Common myeloid progenitor, CD34-positive (primary cell): ENCODE data around the gene RSPH1.

Experiments used
- CTCF ChIA-PET: fragments of 350-600 bp; sonication (Branson Sonifier 250); formaldehyde crosslinking; loops from one replicate; lab custom pipeline; 2021; ENCODE audit warnings: antibody characterized with exemption; lab: Charles Lee
- POLR2A ChIA-PET: fragments of 350-600 bp; sonication (Branson Sonifier 250); formaldehyde crosslinking; loops from one replicate; lab custom pipeline; 2021; ENCODE audit warnings: antibody characterized with exemption; lab: Charles Lee
- DNase-seq, 3 donors: peaks; one replicate each; pipeline versions ENCODE4 v3.0.0 to v3.0.0-alpha.2; 2013
- H3K27ac ChIP-seq, 2 experiments: 1 replicate in 1 of 2; 2 replicates in 1 of 2; pipeline ENCODE4 v1.7.0; 2013; ENCODE audit warnings: inconsistent platforms in 2 of 2, low read length in 2 of 2, mild to moderate bottlenecking in 2 of 2, low read depth in 1 of 2, moderate library complexity in 1 of 2; ENCODE audit not compliant: severe bottlenecking in 2 of 2, insufficient read depth in 1 of 2, poor library complexity in 1 of 2
- H3K27me3 ChIP-seq, 5 experiments: replicated peaks in 2 of 5; 1 replicate in 3 of 5; 2 replicates in 2 of 5; pipeline versions ENCODE4 v1.6.1 to v1.7.0; 2013; ENCODE audit warnings: low read length in 4 of 5, mild to moderate bottlenecking in 2 of 5, moderate library complexity in 2 of 5, inconsistent platforms in 1 of 5; ENCODE audit not compliant: insufficient read depth in 5 of 5, control insufficient read depth in 4 of 5
- H3K36me3 ChIP-seq, 4 experiments: 1 replicate in 2 of 4; 2 replicates in 2 of 4; pipeline versions ENCODE4 v1.6.1 to v1.7.0; 2013; ENCODE audit warnings: low read length in 3 of 4, control low read depth in 1 of 4, mild to moderate bottlenecking in 1 of 4; ENCODE audit not compliant: control insufficient read depth in 4 of 4, insufficient read depth in 4 of 4
- H3K4me1 ChIP-seq, 4 experiments: 1 replicate in 3 of 4; 2 replicates in 1 of 4; pipeline versions ENCODE4 v1.6.1 to v1.7.1; 2013; ENCODE audit warnings: low read length in 3 of 4, mild to moderate bottlenecking in 3 of 4, control low read depth in 1 of 4, inconsistent platforms in 1 of 4, moderate library complexity in 1 of 4; ENCODE audit not compliant: control insufficient read depth in 4 of 4, insufficient read depth in 4 of 4; ENCODE audit errors: control extremely low read depth in 1 of 4
- H3K4me3 ChIP-seq, 7 experiments: 1 replicate in 4 of 7; 2 replicates in 3 of 7; pipeline versions ENCODE4 v1.5.1 to v1.7.0; 2013; ENCODE audit warnings: mild to moderate bottlenecking in 7 of 7, low read length in 6 of 7, moderate library complexity in 6 of 7, inconsistent platforms in 2 of 7, low read depth in 2 of 7, control low read depth in 1 of 7; ENCODE audit not compliant: insufficient read depth in 4 of 7, control insufficient read depth in 1 of 7; ENCODE audit errors: extremely low read depth in 1 of 7
- H3K9me3 ChIP-seq, 5 experiments: 1 replicate in 4 of 5; 2 replicates in 1 of 5; pipeline versions ENCODE4 v1.6.1 to v1.7.1; 2013; ENCODE audit warnings: low read length in 4 of 5, mild to moderate bottlenecking in 2 of 5, inconsistent platforms in 1 of 5, low read depth in 1 of 5, moderate library complexity in 1 of 5; ENCODE audit not compliant: control insufficient read depth in 4 of 5, insufficient read depth in 2 of 5; ENCODE audit errors: control extremely low read depth in 1 of 5
- WGBS: methylation state at CpG from one replicate; pipeline ENCODE4 v1.1.5; 2013; ENCODE audit not compliant: insufficient coverage; 5-methylcytosine and 5-hydroxymethylcytosine counted together

Gene RSPH1

DNA sequence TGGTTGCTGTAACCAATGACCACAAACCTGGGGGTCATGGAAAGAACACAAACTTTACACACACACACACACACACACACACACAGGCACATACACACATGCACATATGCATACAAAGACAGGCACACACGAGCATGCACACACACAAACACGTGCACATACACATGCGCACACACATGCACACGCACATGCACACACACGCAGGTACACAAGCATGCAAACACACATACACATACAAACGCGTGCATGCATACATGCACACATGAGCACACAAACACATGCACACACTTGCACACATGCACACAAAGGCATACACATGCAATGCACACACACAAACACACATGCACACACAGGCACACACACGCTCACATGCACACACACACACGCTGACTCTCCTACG, 48.3 kb downstream of the RSPH1 start:
- Histone ChIP-seq H3K4me1 (peaks cover 0 to 28% (median 14%) of the 10 kb centered on the region in 4 experiments), H3K9me3 (no peaks in the 10 kb centered on the region), H3K27me3 (no peaks in the 10 kb centered on the region), H3K36me3 (no peaks in the 10 kb centered on the region), H3K4me3 (no peak overlapping the region), H3K27ac (no peak overlapping the region)
- CTCF ChIA-PET = no interaction called here
- WGBS = 98% methylated on average over 9 of the region's 10 CpGs
- POLR2A ChIA-PET = no interaction called here
- no peak for DNase-seq

DNA sequence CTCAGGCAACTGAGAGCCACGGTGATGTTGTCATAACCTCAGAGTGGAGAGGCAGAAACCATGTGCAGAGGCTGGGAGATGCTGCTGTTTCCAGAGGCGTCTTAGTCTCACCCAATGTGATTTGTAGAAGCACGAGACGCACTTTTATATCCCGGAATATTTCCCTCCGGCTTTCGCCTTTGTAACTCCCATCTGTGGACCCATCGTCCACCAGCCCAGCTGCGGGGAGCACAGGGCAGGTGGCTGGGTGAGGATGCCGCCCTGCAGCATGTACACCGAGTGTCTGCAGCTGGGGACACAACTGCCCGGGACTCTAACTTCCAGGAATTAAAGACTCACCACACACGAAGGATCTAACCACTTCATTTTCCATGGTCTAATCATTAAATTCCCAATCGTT, 48.8 kb downstream of the RSPH1 start:
- CTCF ChIA-PET = interaction anchor here (2.1 kb wide), 1 partner anchor 110 kb away, joined by 15 read pairs; no protein-coding TSS in a partner anchor

DNA sequence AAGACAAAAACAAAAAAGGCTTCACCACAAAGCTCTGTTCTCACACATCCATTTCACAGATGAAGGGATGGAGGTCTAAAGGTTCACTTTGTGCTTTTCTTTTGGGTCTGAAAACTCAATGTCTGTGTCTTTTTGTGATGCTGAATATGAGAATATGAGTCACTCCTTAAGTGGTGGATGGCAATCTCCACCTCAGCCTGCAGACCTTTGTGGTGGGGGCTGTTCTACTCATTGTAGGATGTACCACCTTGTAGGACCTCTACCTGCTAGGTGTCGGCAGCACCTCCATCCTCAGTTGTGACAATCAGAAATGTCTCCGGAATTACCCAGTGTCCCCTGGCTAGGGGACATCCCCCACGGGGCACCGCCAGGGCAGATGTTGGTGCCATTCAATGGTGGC, 49.5 kb downstream of the RSPH1 start:
- Histone ChIP-seq H3K27me3 (no peaks in the 10 kb centered on the region), H3K4me1 (peaks cover 0 to 19% (median 9%) of the 10 kb centered on the region in 4 experiments), H3K27ac (no peak overlapping the region), H3K36me3 (no peaks in the 10 kb centered on the region), H3K4me3 (no peak overlapping the region), H3K9me3 (no peaks in the 10 kb centered on the region)
- DNase-seq = no peak
- 94% methylated on average over 4 of the region's 4 CpGs for WGBS
- ChIA-PET CTCF (interaction anchor here (0.9 to 2.1 kb wide), 6 partner anchors 17 to 301 kb away, joined by 3 to 15 read pairs (median 4); no protein-coding TSS in a partner anchor), POLR2A (interaction anchor here (1.5 kb wide), 1 partner anchor 135 kb away, joined by 3 read pairs; no protein-coding TSS in a partner anchor)

More for the DNA sequence above, 48.8 kb downstream of the RSPH1 start:
- H3K27ac ChIP-seq = no peak overlapping the region
- no peak overlapping the region for H3K4me3 ChIP-seq
- no peaks in the 10 kb centered on the region for H3K27me3 ChIP-seq
- no peak for DNase-seq
- no peaks in the 10 kb centered on the region for H3K36me3 ChIP-seq
- H3K9me3 ChIP-seq = no peaks in the 10 kb centered on the region
- POLR2A ChIA-PET = no interaction called here
- WGBS = 94% methylated on average over 14 of the region's 14 CpGs
- H3K4me1 ChIP-seq = peaks cover 0 to 22% (median 11%) of the 10 kb centered on the region in 4 experiments

DNA sequence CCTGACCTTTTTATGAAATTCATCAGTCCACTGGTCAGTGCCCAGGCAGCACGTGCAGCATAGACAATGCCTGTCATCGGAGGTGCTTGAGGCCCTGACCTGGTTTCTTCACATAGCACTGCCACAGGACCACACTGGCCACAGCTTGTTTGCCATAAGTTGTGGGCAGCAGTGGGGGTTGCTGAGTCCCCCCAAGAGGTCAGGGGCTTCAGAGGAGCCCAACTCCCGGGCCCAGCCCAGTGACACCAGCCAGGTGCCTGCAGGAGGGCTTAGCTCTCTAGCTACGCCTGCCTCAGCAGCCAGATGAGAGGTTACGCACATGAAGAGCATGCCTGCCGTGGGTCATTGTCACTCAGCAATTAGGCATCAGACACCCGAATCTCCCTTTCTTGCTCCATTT, 50.7 kb downstream of the RSPH1 start:
- POLR2A ChIA-PET = interaction anchor here (1.5 kb wide), 1 partner anchor 134 kb away, joined by 3 read pairs; no protein-coding TSS in a partner anchor
- Histone ChIP-seq H3K4me1 (peaks cover 0 to 8% (median 2%) of the 10 kb centered on the region in 4 experiments), H3K27ac (no peak overlapping the region), H3K36me3 (no peaks in the 10 kb centered on the region), H3K27me3 (no peaks in the 10 kb centered on the region), H3K4me3 (no peak overlapping the region), H3K9me3 (no peaks in the 10 kb centered on the region)
- DNase-seq = no peak
- WGBS = 100% methylated on average over 6 of the region's 7 CpGs
- CTCF ChIA-PET = interaction anchor here (1.2 to 2.1 kb wide), 5 partner anchors 16 to 300 kb away, joined by 3 to 15 read pairs (median 5); no protein-coding TSS in a partner anchor

DNA sequence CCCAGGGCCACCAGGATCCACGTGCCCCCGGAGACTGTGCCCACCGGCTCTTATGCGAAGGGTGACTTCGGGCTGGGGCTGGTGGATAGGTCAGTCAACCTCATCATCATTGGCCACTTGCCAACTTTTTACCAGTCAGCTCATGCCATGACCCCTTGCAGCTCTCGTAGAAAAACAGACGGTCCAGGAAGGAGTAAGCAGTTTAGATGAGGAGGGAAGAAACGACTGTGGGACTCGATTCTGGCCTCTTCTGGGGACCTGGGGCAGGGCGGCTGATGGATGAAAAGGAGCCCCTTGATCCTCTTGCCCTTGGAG, 51.3 kb downstream of the RSPH1 start:
- ChIA-PET POLR2A (no interaction called here), CTCF (interaction anchor here (1.9 kb wide), 1 partner anchor 299 kb away, joined by 6 read pairs; no protein-coding TSS in a partner anchor)
- 88% methylated on average over 8 of the region's 10 CpGs for WGBS
- Histone ChIP-seq H3K4me1 (peaks cover 0 to 4% (median under 1%) of the 10 kb centered on the region in 4 experiments), H3K27ac (no peak overlapping the region), H3K27me3 (no peaks in the 10 kb centered on the region), H3K36me3 (no peaks in the 10 kb centered on the region), H3K4me3 (no peak overlapping the region), H3K9me3 (no peaks in the 10 kb centered on the region)
- DNase-seq = no peak

DNA sequence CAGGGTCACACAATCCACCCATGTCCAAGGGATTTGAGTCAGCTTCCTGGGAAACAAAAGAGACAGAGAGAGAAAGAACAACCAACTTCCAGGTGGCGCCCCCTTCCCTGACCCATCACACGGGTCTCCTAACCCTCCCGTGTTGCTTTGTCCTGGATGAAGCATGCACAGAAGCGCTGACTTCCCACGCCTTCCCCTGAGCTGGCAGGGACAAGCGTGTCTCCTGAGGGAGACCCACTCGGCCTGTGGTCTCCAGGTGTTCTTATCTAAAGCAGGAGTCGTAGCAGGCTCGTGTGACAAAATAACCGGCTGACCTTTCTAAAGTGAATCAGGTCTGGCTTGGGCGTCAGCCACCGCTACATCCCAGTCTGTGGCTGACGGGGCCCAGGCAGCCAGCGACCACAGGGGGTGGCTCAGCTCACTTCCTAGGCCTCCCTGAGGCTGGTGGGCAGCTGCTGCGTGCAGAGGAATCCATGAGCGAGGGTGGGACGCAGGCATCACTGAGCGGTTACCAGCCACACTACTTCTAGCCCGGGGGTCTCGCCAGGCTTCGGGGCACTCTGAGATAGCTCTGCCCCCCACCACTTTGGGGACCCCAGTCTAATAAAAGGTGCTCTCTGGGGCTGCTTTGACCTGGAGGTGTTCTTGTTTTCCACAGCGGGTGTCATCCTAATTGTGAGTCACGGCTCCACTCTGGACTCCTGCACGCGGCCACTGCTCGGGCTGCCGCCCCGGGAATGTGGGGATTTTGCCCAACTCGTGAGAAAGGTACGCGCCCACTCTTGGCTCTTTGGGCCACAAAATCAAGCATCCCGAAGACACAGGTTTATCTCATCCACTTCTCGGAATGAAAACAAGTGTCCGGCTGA, 51.9 kb downstream of the RSPH1 start:
- Histone ChIP-seq H3K27me3 (no peaks in the 10 kb centered on the region), H3K4me3 (no peak overlapping the region), H3K27ac (no peak overlapping the region), H3K36me3 (no peaks in the 10 kb centered on the region), H3K4me1 (peaks cover 0 to 4% (median 0%) of the 10 kb centered on the region in 4 experiments), H3K9me3 (no peaks in the 10 kb centered on the region)
- ChIA-PET POLR2A (no interaction called here), CTCF (interaction anchor here (0.7 kb wide), 1 partner anchor 133 kb away, joined by 3 read pairs; no protein-coding TSS in a partner anchor)
- 94% methylated on average over 33 of the region's 34 CpGs for WGBS
- DNase-seq = no peak
